SK-N-SH (cell line): ENCODE measurements around the gene ORC1.

ENCODE experiments used
- CTCF ChIP-seq: fragments of 200-600 bp; sonication (generic); IDR thresholded peaks from 2 replicates; pipeline ENCODE4 v1.6.1; 2017; ENCODE audit warnings: antibody characterized with exemption, mild to moderate bottlenecking, moderate library complexity
- GABPA ChIP-seq: IDR thresholded peaks from 2 replicates; pipeline ENCODE4 v1.4.0; 2012; ENCODE audit warnings: low read depth, mild to moderate bottlenecking
- MXI1 ChIP-seq: IDR thresholded peaks from 2 replicates; pipeline ENCODE4 v1.6.1; 2012; ENCODE audit warnings: mild to moderate bottlenecking, low read depth, low read length, improper control_type of control experiment
- POLR2AphosphoS5 ChIP-seq: IDR thresholded peaks from 2 replicates; pipeline ENCODE4 v1.6.1; 2012; ENCODE audit warnings: low read depth, low read length
- REST ChIP-seq: IDR thresholded peaks from 2 replicates; pipeline ENCODE4 v1.6.1; 2012; ENCODE audit warnings: mild to moderate bottlenecking, low read depth, low read length, moderate library complexity
- RFX5 ChIP-seq: IDR thresholded peaks from 2 replicates; pipeline ENCODE4 v1.6.1; 2012; ENCODE audit warnings: mild to moderate bottlenecking, improper control_type of control experiment, low read length
- RXRA ChIP-seq: IDR thresholded peaks from 2 replicates; pipeline ENCODE4 v1.4.0; 2012; ENCODE audit warnings: low read depth, mild to moderate bottlenecking, borderline replicate concordance
- SIN3A ChIP-seq: IDR thresholded peaks from 2 replicates; pipeline ENCODE4 v1.6.1; 2012; ENCODE audit warnings: low read depth, mild to moderate bottlenecking, low read length, moderate library complexity, borderline replicate concordance
- TAF1 ChIP-seq: IDR thresholded peaks from 2 replicates; pipeline ENCODE4 v1.6.1; 2012; ENCODE audit warnings: low read depth, mild to moderate bottlenecking, low read length, moderate library complexity, borderline replicate concordance
- TCF12 ChIP-seq: IDR thresholded peaks from 2 replicates; pipeline ENCODE4 v1.4.0; 2012
- USF1 ChIP-seq: IDR thresholded peaks from 2 replicates; pipeline ENCODE4 v1.4.0; 2012; ENCODE audit warnings: low read depth, borderline replicate concordance

DNA sequence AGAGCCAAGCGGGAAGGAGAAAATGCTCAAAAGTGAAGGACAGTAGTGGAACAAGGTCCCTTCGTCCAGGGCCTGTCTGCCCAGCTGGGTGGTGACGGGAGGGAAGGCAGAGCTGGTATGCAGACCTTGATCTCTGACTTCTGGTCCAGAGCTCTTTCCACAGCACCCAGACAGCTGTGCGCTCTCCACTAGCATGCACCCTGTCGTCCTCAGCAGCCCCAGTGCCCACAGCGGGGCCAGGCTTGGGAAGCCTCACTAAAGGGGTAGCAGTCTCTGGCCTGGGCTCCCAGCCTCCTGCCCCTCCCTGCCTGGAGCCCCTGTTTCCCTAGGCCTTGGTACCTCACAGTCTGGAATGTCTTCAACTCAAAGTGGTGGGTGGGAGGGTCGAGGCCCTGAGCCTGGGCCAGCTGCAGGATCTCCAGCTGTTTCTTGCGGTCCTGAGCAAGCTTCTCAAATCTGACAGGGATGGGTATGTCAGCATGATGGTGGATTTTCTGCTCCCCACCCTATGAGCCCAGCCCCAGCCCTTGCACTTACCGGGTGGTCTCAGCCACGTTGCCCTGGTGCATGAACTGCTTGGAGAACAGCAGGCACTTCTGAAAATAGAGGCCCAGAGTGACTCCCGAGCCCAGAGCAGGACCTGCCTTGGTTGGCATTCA, 48.2 kb downstream of the ORC1 start:
- TF ChIP-seq CTCF (no peak), TCF12 (no peak), RFX5 (no peak), SIN3A (no peak), USF1 (no peak), POLR2AphosphoS5 (no peak), TAF1 (no peak), MXI1 (no peak), REST (no peak), GABPA (no peak), RXRA (no peak)
